Measurements from ENCODE around the gene PUS7L. TPM values are rescaled to one million over a fixed set of nuclear protein-coding genes. Genes with fewer than 3 reads are reported as not detected.
"Not testable (repeated sequence)": the region's sequence is repeated elsewhere in the genome, so short reads cannot be mapped to it uniquely, and the experiment has no call there.

Gene PUS7L
- total RNA-seq, 1 experiment from 2014 or later: 16.2 TPM

- ChIA-PET POLR2A (ENCODE audit: low non-redundant PET) (no interaction called here), CTCF (interaction anchor here (0.5 kb wide), 1 partner anchor 326 kb away, joined by 3 read pairs; no protein-coding TSS in a partner anchor)
- Histone ChIP-seq H3K36me3 (ENCODE audit: insufficient read depth, low read length, poor library complexity, severe bottlenecking) (peaks cover 14% of the 10 kb centered on the region), H3K4me3 (ENCODE audit: low read depth, low read length, poor library complexity, severe bottlenecking) (peak overlapping the region; percentile 74), H3K27ac (ENCODE audit: low read depth, low read length, poor library complexity, severe bottlenecking) (peak overlapping the region; percentile 60), H3K9me3 (ENCODE audit: low read depth, low read length, poor library complexity, severe bottlenecking) (no peaks in the 10 kb centered on the region), H3K27me3 (replicated peaks; ENCODE audit: insufficient read depth, low read depth, low read length, poor library complexity) (no peaks in the 10 kb centered on the region), H3K4me1 (ENCODE audit: insufficient read depth, low read length, poor library complexity, severe bottlenecking) (peaks cover 9% of the 10 kb centered on the region)
- TF ChIP-seq, protein P1, sequence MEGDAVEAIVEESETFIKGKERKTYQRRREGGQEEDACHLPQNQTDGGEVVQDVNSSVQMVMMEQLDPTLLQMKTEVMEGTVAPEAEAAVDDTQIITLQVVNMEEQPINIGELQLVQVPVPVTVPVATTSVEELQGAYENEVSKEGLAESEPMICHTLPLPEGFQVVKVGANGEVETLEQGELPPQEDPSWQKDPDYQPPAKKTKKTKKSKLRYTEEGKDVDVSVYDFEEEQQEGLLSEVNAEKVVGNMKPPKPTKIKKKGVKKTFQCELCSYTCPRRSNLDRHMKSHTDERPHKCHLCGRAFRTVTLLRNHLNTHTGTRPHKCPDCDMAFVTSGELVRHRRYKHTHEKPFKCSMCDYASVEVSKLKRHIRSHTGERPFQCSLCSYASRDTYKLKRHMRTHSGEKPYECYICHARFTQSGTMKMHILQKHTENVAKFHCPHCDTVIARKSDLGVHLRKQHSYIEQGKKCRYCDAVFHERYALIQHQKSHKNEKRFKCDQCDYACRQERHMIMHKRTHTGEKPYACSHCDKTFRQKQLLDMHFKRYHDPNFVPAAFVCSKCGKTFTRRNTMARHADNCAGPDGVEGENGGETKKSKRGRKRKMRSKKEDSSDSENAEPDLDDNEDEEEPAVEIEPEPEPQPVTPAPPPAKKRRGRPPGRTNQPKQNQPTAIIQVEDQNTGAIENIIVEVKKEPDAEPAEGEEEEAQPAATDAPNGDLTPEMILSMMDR (conservative IDR thresholded peaks at IDR 0.05; ENCODE audit: low read depth, low read length): no peak
- no peak for TF ChIP-seq EZH2 (IDR thresholded peaks at IDR 0.05; ENCODE audit: borderline replicate concordance, low read depth, low read length, poor library complexity, severe bottlenecking)
- BruUV-seq (replicated peaks): TSS peak; percentile 79
- intact Hi-C loops (cut with micrococcal nuclease; ENCODE audit: unreplicated experiment): no loop called here
- DNase-seq (ENCODE audit: low spot score): peak; percentile 41
These were observed 303 bp downstream of the PUS7L start for GRCh38 chr12:43758247-43758727.

- peaks cover 3% of the 10 kb centered on the region for H3K4me1 ChIP-seq (ENCODE audit: insufficient read depth, low read length, poor library complexity, severe bottlenecking)
- TF ChIP-seq, protein P1 (conservative IDR thresholded peaks at IDR 0.05; ENCODE audit: low read depth, low read length): no peak
- no peak for TF ChIP-seq EZH2 (IDR thresholded peaks at IDR 0.05; ENCODE audit: borderline replicate concordance, low read depth, low read length, poor library complexity, severe bottlenecking)
- no peak for DNase-seq (ENCODE audit: low spot score)
- H3K27ac ChIP-seq (ENCODE audit: low read depth, low read length, poor library complexity, severe bottlenecking): no peak overlapping the region
- H3K36me3 ChIP-seq (ENCODE audit: insufficient read depth, low read length, poor library complexity, severe bottlenecking): peaks cover 14% of the 10 kb centered on the region
- BruUV-seq (replicated peaks): no TSS peak
- intact Hi-C loops (cut with micrococcal nuclease; ENCODE audit: unreplicated experiment): no loop called here
- H3K4me3 ChIP-seq (ENCODE audit: low read depth, low read length, poor library complexity, severe bottlenecking): no peak overlapping the region
- peaks cover 4% of the 10 kb centered on the region for H3K9me3 ChIP-seq (ENCODE audit: low read depth, low read length, poor library complexity, severe bottlenecking)
- CTCF ChIA-PET: no interaction called here
- POLR2A ChIA-PET (ENCODE audit: low non-redundant PET): no interaction called here
- H3K27me3 ChIP-seq (replicated peaks; ENCODE audit: insufficient read depth, low read depth, low read length, poor library complexity): no peaks in the 10 kb centered on the region
These were observed 4.6 kb downstream of the PUS7L start for GRCh38 chr12:43754015-43754414.

DNA sequence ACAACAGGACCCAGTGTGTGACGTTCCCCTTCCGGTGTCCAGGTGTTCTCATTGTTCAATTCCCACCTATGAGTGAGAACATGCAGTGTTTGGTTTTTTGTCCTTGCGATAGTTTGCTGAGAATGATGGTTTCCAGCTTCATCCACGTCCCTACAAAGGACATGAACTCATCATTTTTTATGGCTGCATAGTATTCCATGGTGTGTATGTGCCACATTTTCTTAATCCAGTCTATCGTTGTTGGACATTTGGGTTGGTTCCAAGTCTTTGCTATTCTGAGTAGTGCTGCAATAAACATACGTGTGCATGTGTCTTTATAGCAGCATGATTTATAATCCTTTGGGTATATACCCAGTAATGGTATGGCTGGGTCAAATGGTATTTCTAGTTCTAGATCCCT lies 7.2 kb downstream of the PUS7L start:
- CTCF ChIA-PET; H3K9me3 ChIP-seq (ENCODE audit: low read depth, low read length, poor library complexity, severe bottlenecking); H3K27me3 ChIP-seq (replicated peaks; ENCODE audit: insufficient read depth, low read depth, low read length, poor library complexity); H3K4me1 ChIP-seq (ENCODE audit: insufficient read depth, low read length, poor library complexity, severe bottlenecking); intact Hi-C loops (cut with micrococcal nuclease; ENCODE audit: unreplicated experiment); H3K27ac ChIP-seq (ENCODE audit: low read depth, low read length, poor library complexity, severe bottlenecking); BruUV-seq (replicated peaks); DNase-seq (ENCODE audit: low spot score); H3K4me3 ChIP-seq (ENCODE audit: low read depth, low read length, poor library complexity, severe bottlenecking); POLR2A ChIA-PET (ENCODE audit: low non-redundant PET): not testable (repeated sequence)
- H3K36me3 ChIP-seq (ENCODE audit: insufficient read depth, low read length, poor library complexity, severe bottlenecking): peaks cover 14% of the 10 kb centered on the region

DNA sequence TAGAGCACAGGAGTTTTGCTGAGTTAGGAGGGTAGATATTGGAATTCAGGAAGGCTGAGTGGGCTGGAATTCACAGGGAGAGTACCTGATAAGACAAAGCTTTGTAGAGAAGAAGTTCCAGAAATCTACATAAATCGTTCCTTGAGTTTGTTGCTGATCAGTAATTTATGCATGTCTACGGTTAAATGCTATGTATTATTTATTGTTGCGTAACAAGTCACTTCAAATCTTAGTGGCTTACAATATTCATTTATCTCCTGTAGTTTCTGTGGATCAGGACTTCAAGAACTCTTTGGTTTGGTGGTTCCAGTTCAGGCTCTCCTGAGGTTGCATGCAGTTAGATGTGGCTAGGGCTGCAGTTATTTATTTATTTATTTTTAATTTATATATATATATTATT lies 7.8 kb downstream of the PUS7L start:
- intact Hi-C loops (cut with micrococcal nuclease; ENCODE audit: unreplicated experiment): no loop called here
- no TSS peak for BruUV-seq (replicated peaks)
- CTCF ChIA-PET: no interaction called here
- no peaks in the 10 kb centered on the region for H3K27me3 ChIP-seq (replicated peaks; ENCODE audit: insufficient read depth, low read depth, low read length, poor library complexity)
- TF ChIP-seq, protein P1 (conservative IDR thresholded peaks at IDR 0.05; ENCODE audit: low read depth, low read length): no peak
- no peak for TF ChIP-seq EZH2 (IDR thresholded peaks at IDR 0.05; ENCODE audit: borderline replicate concordance, low read depth, low read length, poor library complexity, severe bottlenecking)
- no peak overlapping the region for H3K4me3 ChIP-seq (ENCODE audit: low read depth, low read length, poor library complexity, severe bottlenecking)
- no peak overlapping the region for H3K27ac ChIP-seq (ENCODE audit: low read depth, low read length, poor library complexity, severe bottlenecking)
- peaks cover 14% of the 10 kb centered on the region for H3K36me3 ChIP-seq (ENCODE audit: insufficient read depth, low read length, poor library complexity, severe bottlenecking)
- POLR2A ChIA-PET (ENCODE audit: low non-redundant PET): no interaction called here
- no peak for DNase-seq (ENCODE audit: low spot score)
- H3K9me3 ChIP-seq (ENCODE audit: low read depth, low read length, poor library complexity, severe bottlenecking): peaks cover 4% of the 10 kb centered on the region
- no peaks in the 10 kb centered on the region for H3K4me1 ChIP-seq (ENCODE audit: insufficient read depth, low read length, poor library complexity, severe bottlenecking)
